Activated CD8-positive, alpha-beta T cell treated with anti-CD3 and anti-CD28 coated beads, Interleukin-2, amount 10 ng/mL, durations not matched to agents 7 days and 5 days (primary cell): ENCODE data around the gene NRXN3. TPM values are rescaled to one million over a fixed set of nuclear protein-coding genes. Genes with fewer than 3 reads are reported as not detected.
A peak's percentile ranks its signal among the peaks of the same experiment; 100 is the strongest.
"Not testable (repeated sequence)": the region's sequence is repeated elsewhere in the genome, so short reads cannot be mapped to it uniquely, and the experiment has no call there.

Experiments
- ATAC-seq: fragments of 150-1000 bp; cut with Tn5 transposase; one replicate; pipeline ENCODE4 v1.10.0; 2021; ENCODE audit warnings: moderate library complexity
- CTCF ChIA-PET: fragments of 350-600 bp; sonication (Branson Sonifier 250); formaldehyde crosslinking; loops from one replicate; lab custom pipeline; 2021; ENCODE audit warnings: antibody characterized with exemption; lab: Charles Lee
- POLR2A ChIA-PET: fragments of 350-600 bp; sonication (Branson Sonifier 250); formaldehyde crosslinking; loops from one replicate; lab custom pipeline; 2021; ENCODE audit warnings: antibody characterized with exemption; lab: Charles Lee
- DNase-seq: peaks from one replicate; pipeline ENCODE4 v3.0.0-alpha.2; 2020
- H3K27ac Mint-ChIP-seq: one replicate; pipeline ENCODE4 v1.8.0; 2021; ENCODE audit warnings: mild to moderate bottlenecking, mixed read lengths
- H3K27me3 Mint-ChIP-seq: one replicate; pipeline ENCODE4 v1.8.0; 2021; ENCODE audit warnings: low read depth, mixed read lengths
- H3K36me3 Mint-ChIP-seq: one replicate; pipeline ENCODE4 v1.8.0; 2021; ENCODE audit warnings: low read depth, mixed read lengths
- H3K4me1 Mint-ChIP-seq: one replicate; pipeline ENCODE4 v1.8.0; 2021; ENCODE audit warnings: low read depth, mixed read lengths
- H3K4me3 Mint-ChIP-seq: one replicate; pipeline ENCODE4 v1.8.0; 2021; ENCODE audit warnings: mild to moderate bottlenecking, mixed read lengths
- H3K9me3 Mint-ChIP-seq: one replicate; pipeline ENCODE4 v1.8.0; 2022; ENCODE audit warnings: mixed read lengths; ENCODE audit not compliant: insufficient read depth
- total RNA-seq, 2 experiments: library from RNA; stranded (reverse); gene quantifications; one replicate each; pipeline ENCODE4 v1.2.3, GENCODE V29; 2021

NRXN3 gene
- total RNA-seq, 2 experiments from 2014 or later = not detected

DNA sequence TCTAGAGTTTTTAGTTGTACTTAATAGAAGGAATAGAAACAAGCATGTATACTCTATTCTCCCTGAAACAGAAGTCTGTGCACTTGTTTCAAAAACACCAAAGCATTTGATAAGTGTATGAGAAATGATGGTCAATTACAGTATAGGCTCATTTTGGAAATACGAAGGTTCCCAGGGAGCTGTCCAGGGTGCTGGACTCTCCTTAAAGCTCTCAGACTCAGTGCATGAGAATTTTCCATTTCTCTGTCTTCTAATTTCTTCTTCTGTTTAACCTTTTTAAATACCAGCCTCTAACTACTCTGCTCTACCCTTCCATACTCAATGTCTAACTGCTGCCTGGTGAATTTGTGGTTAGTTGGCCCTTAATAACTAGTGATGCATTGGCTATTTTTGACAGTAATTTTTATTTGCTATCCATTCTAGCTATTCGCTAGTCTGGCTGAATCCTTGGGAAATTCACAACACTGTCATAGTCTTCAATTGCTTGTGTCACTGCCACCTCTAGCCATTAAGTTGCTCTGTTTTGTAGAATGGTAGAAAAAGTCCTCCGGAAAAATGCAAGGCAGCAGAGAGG, 229.2 kb downstream of the NRXN3 start:
- DNase-seq (peak; percentile 32), ATAC-seq (no peak)
- ChIA-PET CTCF (no interaction called here), POLR2A (no interaction called here)
- H3K4me3 Mint-ChIP-seq = no peak overlapping the region
- H3K36me3 Mint-ChIP-seq = no peaks in the 10 kb centered on the region
- peaks cover 3% of the 10 kb centered on the region for H3K4me1 Mint-ChIP-seq
- H3K27ac Mint-ChIP-seq = no peak overlapping the region
- H3K27me3 Mint-ChIP-seq = no peaks in the 10 kb centered on the region
- no peaks in the 10 kb centered on the region for H3K9me3 Mint-ChIP-seq

DNA sequence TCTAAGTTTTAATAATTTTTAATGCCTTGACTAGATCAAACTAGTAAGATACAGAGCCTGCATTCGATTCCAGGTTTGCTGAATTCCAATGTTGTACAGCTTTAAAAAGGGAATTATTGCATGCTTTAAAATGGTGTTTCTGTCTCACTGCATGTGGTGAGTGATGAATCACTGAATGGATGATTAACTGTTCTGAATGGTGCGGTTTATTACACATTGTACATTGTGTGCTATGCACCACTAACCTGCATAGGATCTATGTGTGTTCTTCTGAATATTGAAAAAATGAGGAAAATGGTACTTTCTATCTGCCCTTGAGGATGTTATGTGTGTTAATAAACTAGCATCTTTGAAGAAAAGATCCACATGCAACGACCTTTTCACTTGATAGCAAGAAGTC, 231.7 kb downstream of the NRXN3 start:
- Mint-ChIP-seq H3K27me3 (no peaks in the 10 kb centered on the region), H3K4me1 (peaks cover 3% of the 10 kb centered on the region), H3K4me3 (no peak overlapping the region), H3K9me3 (no peaks in the 10 kb centered on the region), H3K36me3 (no peaks in the 10 kb centered on the region), H3K27ac (no peak overlapping the region)
- POLR2A ChIA-PET = no interaction called here
- ATAC-seq (no peak), DNase-seq (no peak)
- CTCF ChIA-PET = no interaction called here

- ChIA-PET POLR2A (no interaction called here), CTCF (no interaction called here)
- no peak overlapping the region for H3K4me3 Mint-ChIP-seq
- DNase-seq = no peak
- no peaks in the 10 kb centered on the region for H3K9me3 Mint-ChIP-seq
- no peaks in the 10 kb centered on the region for H3K27me3 Mint-ChIP-seq
- H3K36me3 Mint-ChIP-seq = no peaks in the 10 kb centered on the region
- no peak for ATAC-seq
- peaks cover 3% of the 10 kb centered on the region for H3K4me1 Mint-ChIP-seq
- no peak overlapping the region for H3K27ac Mint-ChIP-seq
These were observed 233.2 kb downstream of the NRXN3 start for GRCh38 chr14:78403278-78403815.

- H3K4me3 Mint-ChIP-seq = no peak overlapping the region
- CTCF ChIA-PET = no interaction called here
- no peaks in the 10 kb centered on the region for H3K27me3 Mint-ChIP-seq
- no peak for ATAC-seq
- POLR2A ChIA-PET = no interaction called here
- H3K4me1 Mint-ChIP-seq = peaks cover 3% of the 10 kb centered on the region
- no peaks in the 10 kb centered on the region for H3K9me3 Mint-ChIP-seq
- H3K36me3 Mint-ChIP-seq = no peaks in the 10 kb centered on the region
- H3K27ac Mint-ChIP-seq = no peak overlapping the region
- no peak for DNase-seq
These were observed 235.1 kb downstream of the NRXN3 start for GRCh38 chr14:78405079-78405856.

DNA sequence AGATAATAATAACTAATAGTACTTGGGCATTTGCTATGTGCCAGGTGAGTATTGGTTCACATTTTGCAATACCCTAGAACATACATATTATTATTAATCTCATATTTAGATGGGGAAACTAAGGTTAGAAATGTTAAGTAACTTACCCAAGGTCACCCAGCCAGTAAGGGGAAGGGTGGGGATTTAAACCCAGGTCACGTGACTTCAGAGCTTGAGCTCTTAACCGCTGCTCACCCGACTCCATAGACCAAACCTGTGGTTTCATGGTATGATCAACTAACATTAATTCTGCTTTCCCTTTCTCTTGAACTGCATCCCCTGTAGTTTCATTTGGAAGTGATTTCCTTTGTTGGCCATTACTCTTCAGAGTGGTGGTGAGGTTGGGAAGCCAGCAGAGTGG, 242.3 kb downstream of the NRXN3 start:
- no peaks in the 10 kb centered on the region for H3K27me3 Mint-ChIP-seq
- no peaks in the 10 kb centered on the region for H3K36me3 Mint-ChIP-seq
- H3K4me1 Mint-ChIP-seq = no peaks in the 10 kb centered on the region
- ChIA-PET POLR2A (no interaction called here), CTCF (no interaction called here)
- no peak for ATAC-seq
- no peak overlapping the region for H3K27ac Mint-ChIP-seq
- H3K9me3 Mint-ChIP-seq = no peaks in the 10 kb centered on the region
- no peak overlapping the region for H3K4me3 Mint-ChIP-seq
- no peak for DNase-seq

GRCh38 chr14:78414172-78414571, 244.0 kb downstream of the NRXN3 start:
- ChIA-PET CTCF (no interaction called here), POLR2A (no interaction called here)
- H3K4me1 Mint-ChIP-seq = no peaks in the 10 kb centered on the region
- no peaks in the 10 kb centered on the region for H3K27me3 Mint-ChIP-seq
- no peak overlapping the region for H3K4me3 Mint-ChIP-seq
- DNase-seq (no peak), ATAC-seq (no peak)
- H3K27ac Mint-ChIP-seq = no peak overlapping the region
- H3K9me3 Mint-ChIP-seq = no peaks in the 10 kb centered on the region
- no peaks in the 10 kb centered on the region for H3K36me3 Mint-ChIP-seq

DNA sequence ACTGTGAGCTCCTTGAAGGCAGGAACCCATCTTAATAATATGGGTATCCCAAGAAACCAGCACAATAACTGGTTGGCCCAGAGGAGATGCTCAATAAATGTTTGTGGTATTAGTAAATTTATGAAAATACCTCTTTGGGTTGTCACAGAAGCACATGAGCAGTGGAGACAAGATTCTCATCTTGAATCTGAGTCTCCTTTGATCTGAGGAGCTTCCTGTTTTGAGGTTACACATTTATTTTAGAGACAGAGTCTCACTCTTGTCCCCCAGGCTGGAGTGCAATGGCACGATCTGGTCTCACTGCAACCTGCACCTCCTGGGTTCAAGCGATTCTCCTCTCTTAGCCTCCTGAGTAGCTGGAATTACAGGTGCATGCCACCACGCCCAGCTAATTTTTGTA, 247.4 kb downstream of the NRXN3 start:
- ChIA-PET CTCF (no interaction called here), POLR2A (no interaction called here)
- Mint-ChIP-seq H3K9me3 (no peaks in the 10 kb centered on the region), H3K4me1 (no peaks in the 10 kb centered on the region), H3K27me3 (no peaks in the 10 kb centered on the region), H3K36me3 (no peaks in the 10 kb centered on the region), H3K4me3 (no peak overlapping the region), H3K27ac (no peak overlapping the region)
- ATAC-seq = no peak
- no peak for DNase-seq

- Mint-ChIP-seq H3K27ac (no peak overlapping the region), H3K36me3 (no peaks in the 10 kb centered on the region), H3K9me3 (no peaks in the 10 kb centered on the region), H3K27me3 (peaks cover 3% of the 10 kb centered on the region), H3K4me3 (no peak overlapping the region), H3K4me1 (peaks cover 16% of the 10 kb centered on the region)
- no peak for DNase-seq
- ChIA-PET POLR2A (no interaction called here), CTCF (no interaction called here)
- ATAC-seq = no peak
These were observed 254.1 kb downstream of the NRXN3 start for GRCh38 chr14:78424311-78424710.

DNA sequence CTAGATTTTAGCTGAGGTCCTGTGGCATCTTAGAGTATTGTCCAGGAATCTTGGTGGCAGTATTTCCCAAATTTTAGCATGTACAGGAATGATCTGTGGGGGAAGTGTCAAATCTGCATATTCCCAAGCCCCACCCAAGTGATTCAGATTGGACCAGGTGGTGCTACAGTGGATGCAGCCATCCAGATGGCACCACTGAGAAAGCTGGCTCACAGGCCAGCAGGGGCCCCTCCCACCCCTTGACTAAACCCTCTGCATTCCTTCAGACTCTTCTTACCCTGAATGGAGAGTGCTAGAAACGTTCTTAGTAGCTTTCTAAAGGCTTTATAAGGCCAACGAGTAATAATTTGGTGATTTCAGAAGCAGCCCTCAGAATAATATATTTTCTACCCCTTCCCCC, 255.2 kb downstream of the NRXN3 start:
- DNase-seq = no peak
- Mint-ChIP-seq H3K4me3 (no peak overlapping the region), H3K27ac (no peak overlapping the region), H3K9me3 (no peaks in the 10 kb centered on the region), H3K27me3 (peaks cover 3% of the 10 kb centered on the region), H3K4me1 (peaks cover 16% of the 10 kb centered on the region), H3K36me3 (no peaks in the 10 kb centered on the region)
- CTCF ChIA-PET = no interaction called here
- POLR2A ChIA-PET = no interaction called here
- no peak for ATAC-seq

GRCh38 chr14:78425782-78426181, 255.6 kb downstream of the NRXN3 start:
- no peaks in the 10 kb centered on the region for H3K36me3 Mint-ChIP-seq
- DNase-seq (no peak), ATAC-seq (no peak)
- ChIA-PET POLR2A (no interaction called here), CTCF (no interaction called here)
- H3K4me1 Mint-ChIP-seq = peaks cover 16% of the 10 kb centered on the region
- H3K9me3 Mint-ChIP-seq = no peaks in the 10 kb centered on the region
- H3K4me3 Mint-ChIP-seq = no peak overlapping the region
- no peak overlapping the region for H3K27ac Mint-ChIP-seq
- peaks cover 3% of the 10 kb centered on the region for H3K27me3 Mint-ChIP-seq

DNA sequence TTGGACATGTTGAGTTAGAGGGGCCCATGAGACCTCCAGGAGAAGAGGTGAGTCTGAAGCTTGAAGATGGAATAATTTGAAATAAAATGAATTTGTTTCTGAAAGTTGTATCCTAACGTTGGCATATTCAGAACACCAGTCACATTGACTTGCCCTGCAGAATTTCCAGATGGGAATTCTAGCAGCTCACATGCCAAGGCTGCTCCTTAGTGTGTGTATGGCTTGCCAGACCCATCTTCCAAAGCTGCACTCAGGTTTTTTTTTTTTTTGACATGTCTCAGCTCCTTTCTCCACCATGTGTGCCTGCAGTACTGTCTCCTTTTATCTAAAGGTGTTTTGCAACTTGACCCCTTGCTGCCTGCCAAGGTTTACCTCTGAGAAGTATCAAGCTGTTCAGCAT, 261.9 kb downstream of the NRXN3 start:
- H3K4me3 Mint-ChIP-seq = no peak overlapping the region
- no peaks in the 10 kb centered on the region for H3K9me3 Mint-ChIP-seq
- ChIA-PET POLR2A (no interaction called here), CTCF (no interaction called here)
- H3K4me1 Mint-ChIP-seq = no peaks in the 10 kb centered on the region
- no peak for DNase-seq
- peaks cover 3% of the 10 kb centered on the region for H3K27me3 Mint-ChIP-seq
- ATAC-seq = no peak
- no peaks in the 10 kb centered on the region for H3K36me3 Mint-ChIP-seq
- H3K27ac Mint-ChIP-seq = no peak overlapping the region

- DNase-seq, CTCF ChIA-PET, ATAC-seq, H3K4me1 Mint-ChIP-seq, H3K9me3 Mint-ChIP-seq, H3K36me3 Mint-ChIP-seq, H3K27me3 Mint-ChIP-seq, POLR2A ChIA-PET, H3K4me3 Mint-ChIP-seq, H3K27ac Mint-ChIP-seq: not testable (repeated sequence)
These were observed 267.3 kb downstream of the NRXN3 start for GRCh38 chr14:78437448-78437847.
